Measurements from ENCODE around the gene MTRF1.

The MTRF1 gene

DNA sequence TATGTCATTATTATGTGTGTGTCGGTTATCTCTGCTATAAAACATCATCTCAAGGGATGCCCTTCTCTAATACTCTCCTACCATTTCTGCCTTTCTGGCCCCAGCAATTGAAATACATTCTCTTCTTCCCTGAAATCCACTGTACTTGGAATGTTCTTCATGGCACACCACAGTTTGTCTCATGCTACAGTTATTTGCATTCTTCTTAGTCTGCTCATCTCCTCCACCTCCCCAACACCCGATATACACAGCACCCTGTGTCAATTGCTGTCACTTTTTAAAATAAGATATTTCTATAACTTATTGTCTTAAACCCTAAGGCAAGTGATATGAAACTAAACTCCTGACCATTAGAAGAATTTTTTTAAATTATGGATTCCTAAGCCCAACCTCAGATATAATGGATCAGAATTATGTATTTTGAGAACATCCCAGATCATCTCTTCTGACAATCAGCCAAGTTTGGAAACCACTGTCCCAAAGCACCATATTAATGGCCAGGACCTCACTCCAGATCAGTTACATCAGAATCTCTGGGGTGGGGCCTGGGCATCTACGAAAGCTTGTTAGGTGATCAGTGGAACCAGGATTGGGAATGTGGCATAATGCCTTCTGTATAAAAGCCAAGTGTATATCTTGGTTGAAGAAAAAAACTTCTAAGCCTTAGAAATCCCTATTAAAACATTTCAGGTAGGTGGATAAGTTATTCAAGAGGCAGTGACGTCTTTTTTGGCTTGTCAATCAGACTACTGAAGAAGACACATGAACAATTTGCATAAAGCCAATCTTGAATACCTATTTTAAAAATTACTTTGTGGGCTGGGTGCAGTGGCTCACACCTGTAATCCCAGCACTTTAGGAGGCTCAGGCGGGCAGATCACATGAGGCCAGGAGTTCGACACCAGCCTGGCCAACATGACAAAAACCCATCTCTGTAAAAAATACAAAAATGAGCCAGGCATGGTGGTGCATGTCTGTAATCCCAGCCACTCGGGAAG, 39.0 kb downstream of the MTRF1 start:
- Histone ChIP-seq H3K9me3 (ENCODE audit: low read depth, low read length) (no peaks in the 10 kb centered on the region), H3K36me3 (ENCODE audit: insufficient read depth, low read length) (peaks cover 3% of the 10 kb centered on the region; the same call in 1 of the 2 replicates), H3K4me3 (no peak overlapping the region), H3K9ac (ENCODE audit: insufficient read length) (no peak overlapping the region), H3K27ac (no peak overlapping the region)
- DNase-seq (ENCODE audit: low read depth, low spot score), result no peak
- TF ChIP-seq EZH2 (IDR thresholded peaks at IDR 0.05) (no peak), POLR2AphosphoS5 (IDR thresholded peaks at IDR 0.05; ENCODE audit: borderline replicate concordance, low read depth, low read length) (no peak), FOXP2 (optimal IDR thresholded peaks at IDR 0.05; ENCODE audit: control extremely low read depth, extremely low read length, insufficient read depth) (no peak)

DNA sequence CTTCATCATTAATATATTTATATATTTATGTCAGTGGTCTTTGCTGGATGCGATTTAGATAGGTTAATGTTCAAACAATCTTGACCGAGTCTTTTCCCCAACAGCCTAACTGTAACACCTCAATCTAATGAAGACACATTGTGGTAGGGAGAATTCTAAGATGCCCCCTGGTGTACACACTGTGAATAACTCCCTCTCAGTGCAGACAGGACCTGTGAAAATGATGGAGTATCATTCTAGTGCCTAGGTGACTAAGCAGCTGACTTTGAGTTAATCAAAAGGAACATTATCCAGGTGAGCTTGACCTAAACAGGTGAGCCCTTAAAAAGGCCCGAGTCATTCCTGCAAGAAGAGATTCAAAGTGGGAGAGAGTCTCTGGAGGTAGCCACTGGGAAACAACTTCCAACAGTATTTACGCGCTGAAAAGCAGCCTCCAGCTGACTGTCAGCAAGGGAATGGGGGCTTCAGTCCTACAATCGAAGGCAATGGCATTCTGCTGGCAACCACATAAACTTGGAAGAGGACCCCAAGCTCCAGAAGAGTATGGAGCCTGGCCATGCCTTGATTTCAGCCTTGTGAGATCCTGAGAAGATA, 41.0 kb downstream of the MTRF1 start:
- H3K36me3 ChIP-seq (ENCODE audit: insufficient read depth, low read length), result peaks cover 3% of the 10 kb centered on the region; the same call in 1 of the 2 replicates
- H3K4me3 ChIP-seq, result no peak overlapping the region
- H3K9me3 ChIP-seq (ENCODE audit: low read depth, low read length), result no peaks in the 10 kb centered on the region
- no peak for TF ChIP-seq EZH2 (IDR thresholded peaks at IDR 0.05)
- TF ChIP-seq POLR2AphosphoS5 (IDR thresholded peaks at IDR 0.05; ENCODE audit: borderline replicate concordance, low read depth, low read length), result no peak
- no peak for TF ChIP-seq FOXP2 (optimal IDR thresholded peaks at IDR 0.05; ENCODE audit: control extremely low read depth, extremely low read length, insufficient read depth)
- H3K9ac ChIP-seq (ENCODE audit: insufficient read length), result no peak overlapping the region
- H3K27ac ChIP-seq, result no peak overlapping the region
- no peak for DNase-seq (ENCODE audit: low read depth, low spot score)

- Histone ChIP-seq H3K36me3 (ENCODE audit: insufficient read depth, low read length) (peaks cover 3% of the 10 kb centered on the region; the same call in 1 of the 2 replicates), H3K9me3 (ENCODE audit: low read depth, low read length) (no peaks in the 10 kb centered on the region), H3K9ac (ENCODE audit: insufficient read length) (no peak overlapping the region), H3K4me3 (no peak overlapping the region), H3K27ac (no peak overlapping the region)
- no peak for DNase-seq (ENCODE audit: low read depth, low spot score)
- TF ChIP-seq EZH2 (IDR thresholded peaks at IDR 0.05) (no peak), POLR2AphosphoS5 (IDR thresholded peaks at IDR 0.05; ENCODE audit: borderline replicate concordance, low read depth, low read length) (no peak), FOXP2 (optimal IDR thresholded peaks at IDR 0.05; ENCODE audit: control extremely low read depth, extremely low read length, insufficient read depth) (no peak)
Observed at GRCh38 chr13:41220401-41220800, 43.0 kb downstream of the MTRF1 start.

- TF ChIP-seq EZH2 (IDR thresholded peaks at IDR 0.05) (no peak), FOXP2 (optimal IDR thresholded peaks at IDR 0.05; ENCODE audit: control extremely low read depth, extremely low read length, insufficient read depth) (no peak), POLR2AphosphoS5 (IDR thresholded peaks at IDR 0.05; ENCODE audit: borderline replicate concordance, low read depth, low read length) (no peak)
- Histone ChIP-seq H3K9ac (ENCODE audit: insufficient read length) (no peak overlapping the region), H3K4me3 (no peak overlapping the region), H3K36me3 (ENCODE audit: insufficient read depth, low read length) (peaks cover 3% of the 10 kb centered on the region; the same call in 1 of the 2 replicates), H3K27ac (no peak overlapping the region), H3K9me3 (ENCODE audit: low read depth, low read length) (peaks cover 2% of the 10 kb centered on the region; the same call in 1 of the 2 replicates)
- no peak for DNase-seq (ENCODE audit: low read depth, low spot score)
Observed at GRCh38 chr13:41216160-41216559, 47.2 kb downstream of the MTRF1 start.

DNA sequence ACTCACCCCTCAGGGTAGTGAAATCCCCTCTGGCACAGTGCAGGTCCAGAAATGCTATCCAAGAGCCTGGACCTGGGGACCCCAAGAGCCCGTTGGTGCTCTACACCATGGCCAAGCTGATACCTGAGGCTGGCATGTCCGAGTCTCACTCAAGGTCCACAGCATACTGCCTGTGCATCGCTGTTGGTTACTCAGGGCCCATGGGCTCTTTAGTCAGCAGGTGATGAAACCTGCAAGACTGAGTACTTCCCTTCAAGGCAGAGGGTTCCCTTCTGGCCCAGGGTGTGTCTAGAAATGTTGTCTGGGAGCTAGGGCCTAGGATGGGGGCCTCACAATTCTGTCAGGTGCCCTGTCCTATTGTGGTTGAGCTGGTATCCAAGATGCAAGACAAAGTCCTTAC, 49.5 kb downstream of the MTRF1 start:
- DNase-seq (ENCODE audit: low read depth, low spot score), result no peak
- no peak overlapping the region for H3K27ac ChIP-seq
- H3K4me3 ChIP-seq, result no peak overlapping the region
- peaks cover 5% of the 10 kb centered on the region; the same call in 1 of the 2 replicates for H3K9me3 ChIP-seq (ENCODE audit: low read depth, low read length)
- TF ChIP-seq POLR2AphosphoS5 (IDR thresholded peaks at IDR 0.05; ENCODE audit: borderline replicate concordance, low read depth, low read length), result no peak
- no peak for TF ChIP-seq FOXP2 (optimal IDR thresholded peaks at IDR 0.05; ENCODE audit: control extremely low read depth, extremely low read length, insufficient read depth)
- TF ChIP-seq EZH2 (IDR thresholded peaks at IDR 0.05), result no peak
- no peak overlapping the region for H3K9ac ChIP-seq (ENCODE audit: insufficient read length)
- H3K36me3 ChIP-seq (ENCODE audit: insufficient read depth, low read length), result no peaks in the 10 kb centered on the region

- Histone ChIP-seq H3K4me3 (no peak overlapping the region), H3K9ac (ENCODE audit: insufficient read length) (no peak overlapping the region), H3K27ac (no peak overlapping the region), H3K36me3 (ENCODE audit: insufficient read depth, low read length) (no peaks in the 10 kb centered on the region), H3K9me3 (ENCODE audit: low read depth, low read length) (peaks cover 5% of the 10 kb centered on the region; the same call in 1 of the 2 replicates)
- no peak for DNase-seq (ENCODE audit: low read depth, low spot score)
- TF ChIP-seq POLR2AphosphoS5 (IDR thresholded peaks at IDR 0.05; ENCODE audit: borderline replicate concordance, low read depth, low read length) (no peak), FOXP2 (optimal IDR thresholded peaks at IDR 0.05; ENCODE audit: control extremely low read depth, extremely low read length, insufficient read depth) (no peak), EZH2 (IDR thresholded peaks at IDR 0.05) (no peak)
Observed at GRCh38 chr13:41213316-41213715, 50.1 kb downstream of the MTRF1 start.

DNA sequence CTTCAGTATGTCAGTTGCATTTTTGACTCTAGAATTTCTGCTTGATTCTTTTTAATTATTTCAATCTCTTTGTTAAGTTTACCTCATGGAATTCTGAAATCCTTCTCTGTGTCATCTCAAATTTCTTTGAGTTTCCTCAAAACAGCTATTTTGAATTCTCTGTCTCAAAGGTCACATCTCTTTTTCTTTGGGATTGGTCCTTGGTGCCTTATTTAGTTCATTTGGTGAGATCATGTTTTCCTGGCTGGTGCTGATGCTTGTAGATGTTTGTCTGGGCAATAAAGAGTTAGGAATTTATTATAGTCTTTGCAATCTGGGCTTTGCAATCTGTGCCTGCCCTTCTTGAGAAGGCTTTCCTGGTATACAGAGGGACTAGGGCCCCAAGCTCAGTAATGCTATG, 50.5 kb downstream of the MTRF1 start:
- Histone ChIP-seq H3K36me3 (ENCODE audit: insufficient read depth, low read length) (no peaks in the 10 kb centered on the region), H3K9ac (ENCODE audit: insufficient read length) (no peak overlapping the region), H3K9me3 (ENCODE audit: low read depth, low read length) (peaks cover 5% of the 10 kb centered on the region; the same call in 1 of the 2 replicates), H3K4me3 (no peak overlapping the region), H3K27ac (no peak overlapping the region)
- no peak for DNase-seq (ENCODE audit: low read depth, low spot score)
- TF ChIP-seq EZH2 (IDR thresholded peaks at IDR 0.05) (no peak), FOXP2 (optimal IDR thresholded peaks at IDR 0.05; ENCODE audit: control extremely low read depth, extremely low read length, insufficient read depth) (no peak), POLR2AphosphoS5 (IDR thresholded peaks at IDR 0.05; ENCODE audit: borderline replicate concordance, low read depth, low read length) (no peak)

DNA sequence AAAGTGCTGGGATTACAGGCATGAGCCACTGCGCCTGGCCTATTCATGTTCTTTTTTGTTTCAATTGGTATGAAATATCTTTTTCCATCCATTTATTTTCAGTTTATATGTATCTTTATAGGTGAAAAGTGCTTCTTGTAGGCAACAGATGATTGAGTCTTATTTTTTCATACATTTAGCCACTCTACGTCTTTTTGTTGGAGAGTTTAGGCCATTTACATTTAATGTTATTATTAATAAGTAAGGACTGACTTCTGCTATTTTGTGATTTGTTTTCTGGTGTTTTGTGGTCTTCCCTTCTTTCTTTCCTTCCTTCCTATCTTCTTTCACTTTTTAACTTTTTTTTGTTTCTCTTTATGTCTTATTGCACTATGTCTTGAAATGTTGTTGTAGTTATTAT, 52.3 kb downstream of the MTRF1 start:
- Histone ChIP-seq H3K9me3 (ENCODE audit: low read depth, low read length) (peaks cover 5% of the 10 kb centered on the region; the same call in 1 of the 2 replicates), H3K27ac (no peak overlapping the region), H3K36me3 (ENCODE audit: insufficient read depth, low read length) (no peaks in the 10 kb centered on the region), H3K4me3 (no peak overlapping the region), H3K9ac (ENCODE audit: insufficient read length) (no peak overlapping the region)
- TF ChIP-seq POLR2AphosphoS5 (IDR thresholded peaks at IDR 0.05; ENCODE audit: borderline replicate concordance, low read depth, low read length) (no peak), EZH2 (IDR thresholded peaks at IDR 0.05) (no peak), FOXP2 (optimal IDR thresholded peaks at IDR 0.05; ENCODE audit: control extremely low read depth, extremely low read length, insufficient read depth) (no peak)
- DNase-seq (ENCODE audit: low read depth, low spot score), result no peak
